Suprapubic skin (tissue), 4 donors: ENCODE measurements around the gene LPP.

ENCODE experiments used
- EP300 ChIP-seq: sonication (generic); formaldehyde crosslinking; IDR thresholded peaks from one replicate; pipeline ENCODE4 v1.6.1; 2017; ENCODE audit warnings: antibody characterized with exemption
- POLR2A ChIP-seq, 2 donors: fragments of 450-650 bp; IDR thresholded peaks; one replicate each; pipeline ENCODE4 v1.6.1; 2017; ENCODE audit warnings: antibody characterized with exemption in 2 of 2, mild to moderate bottlenecking in 2 of 2, moderate library complexity in 2 of 2
- POLR2AphosphoS5 ChIP-seq, 3 donors: sonication (generic); formaldehyde crosslinking; IDR thresholded peaks; one replicate each; pipeline ENCODE4 v1.6.1; 2017; ENCODE audit warnings: antibody characterized with exemption in 3 of 3
- TF ChIP-seq, protein P1 (sequence below), 2 donors: fragments of 200-600 bp in 1 of 2; fragments of 450-650 bp in 1 of 2; sonication (generic) in 1 of 2; IDR thresholded peaks; one replicate each; pipeline ENCODE4 v1.5.1; 2016 to 2019; ENCODE audit warnings: antibody characterized with exemption in 2 of 2, mild to moderate bottlenecking in 1 of 2, moderate library complexity in 1 of 2

DNA sequence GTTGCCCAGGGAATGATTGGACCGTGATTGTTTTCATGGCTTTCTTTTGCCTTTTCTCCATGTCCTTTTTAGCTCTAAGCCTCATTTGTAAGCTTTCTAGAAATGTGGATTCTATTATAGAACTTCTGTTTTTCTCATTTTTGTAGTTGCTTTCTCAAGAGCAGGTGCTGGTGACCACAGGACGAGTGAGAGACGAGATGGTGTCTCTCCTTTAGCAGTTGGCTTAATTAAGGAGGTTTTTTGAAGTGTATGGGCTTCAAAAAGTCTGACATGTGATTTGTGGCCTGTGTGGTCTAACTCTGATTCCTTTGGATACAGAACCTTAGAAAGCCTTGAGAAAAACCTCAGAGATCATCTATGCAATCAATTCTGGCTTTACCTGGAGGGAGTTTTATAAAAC is 292.8 kb downstream of the LPP start:
- TF ChIP-seq, protein P1, sequence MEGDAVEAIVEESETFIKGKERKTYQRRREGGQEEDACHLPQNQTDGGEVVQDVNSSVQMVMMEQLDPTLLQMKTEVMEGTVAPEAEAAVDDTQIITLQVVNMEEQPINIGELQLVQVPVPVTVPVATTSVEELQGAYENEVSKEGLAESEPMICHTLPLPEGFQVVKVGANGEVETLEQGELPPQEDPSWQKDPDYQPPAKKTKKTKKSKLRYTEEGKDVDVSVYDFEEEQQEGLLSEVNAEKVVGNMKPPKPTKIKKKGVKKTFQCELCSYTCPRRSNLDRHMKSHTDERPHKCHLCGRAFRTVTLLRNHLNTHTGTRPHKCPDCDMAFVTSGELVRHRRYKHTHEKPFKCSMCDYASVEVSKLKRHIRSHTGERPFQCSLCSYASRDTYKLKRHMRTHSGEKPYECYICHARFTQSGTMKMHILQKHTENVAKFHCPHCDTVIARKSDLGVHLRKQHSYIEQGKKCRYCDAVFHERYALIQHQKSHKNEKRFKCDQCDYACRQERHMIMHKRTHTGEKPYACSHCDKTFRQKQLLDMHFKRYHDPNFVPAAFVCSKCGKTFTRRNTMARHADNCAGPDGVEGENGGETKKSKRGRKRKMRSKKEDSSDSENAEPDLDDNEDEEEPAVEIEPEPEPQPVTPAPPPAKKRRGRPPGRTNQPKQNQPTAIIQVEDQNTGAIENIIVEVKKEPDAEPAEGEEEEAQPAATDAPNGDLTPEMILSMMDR (IDR thresholded peaks at IDR 0.05), result no peak
- TF ChIP-seq POLR2AphosphoS5 (IDR thresholded peaks at IDR 0.05) (no peak), EP300 (no peak), POLR2A (IDR thresholded peaks at IDR 0.05) (no peak)
